Esophagus squamous epithelium (tissue), 5 donors: Measurements from ENCODE around the gene LMO1. TPM values are rescaled to one million over a fixed set of nuclear protein-coding genes. Genes with fewer than 3 reads are reported as not detected.

Experiments used
- DNase-seq: peaks from one replicate; lab custom pipeline; 2025; lab: John Stamatoyannopoulos, UW
- H3K27ac ChIP-seq, 4 donors: fragments of 200-600 bp; sonication (generic); one replicate each; pipeline ENCODE4 v1.5.1; 2016 to 2019; ENCODE audit warnings: mild to moderate bottlenecking in 1 of 4
- H3K27me3 ChIP-seq, 4 donors: fragments of 200-600 bp; sonication (generic); 1 replicate in 3 of 4; 2 replicates in 1 of 4; pipeline versions ENCODE4 v1.5.1 to v1.6.0; 2017 to 2021; ENCODE audit warnings: antibody characterized with exemption in 1 of 4
- H3K36me3 ChIP-seq, 3 donors: fragments of 200-600 bp; sonication (generic); one replicate each; pipeline ENCODE4 v1.5.1; 2016 to 2019
- H3K4me1 ChIP-seq, 3 donors: fragments of 200-600 bp; sonication (generic); one replicate each; pipeline ENCODE4 v1.5.1; 2017 to 2019
- H3K4me3 ChIP-seq, 4 donors: fragments of 200-600 bp; sonication (generic); 1 replicate in 3 of 4; 2 replicates in 1 of 4; pipeline ENCODE4 v1.5.1; 2016 to 2019; ENCODE audit warnings: mild to moderate bottlenecking in 2 of 4, moderate library complexity in 1 of 4
- H3K9me3 ChIP-seq, 3 donors: fragments of 200-600 bp; sonication (generic); one replicate each; pipeline ENCODE4 v1.5.1; 2016 to 2019
- POLR2A ChIP-seq, 4 donors: fragments of 450-650 bp; IDR thresholded peaks; one replicate each; pipeline ENCODE4 v1.6.1; 2017; ENCODE audit warnings: antibody characterized with exemption in 4 of 4, mild to moderate bottlenecking in 4 of 4, moderate library complexity in 3 of 4
- WGBS, 2 donors: methylation state at CpG; one replicate each; pipeline ENCODE4 v1.1.5; 2018; 5-methylcytosine and 5-hydroxymethylcytosine counted together
- intact Hi-C: fragments of 100-400 bp; cut with DNase I; formaldehyde crosslinking; loops from one replicate; pipeline ENCODE4 v1.15.0; 2022
- total RNA-seq, 4 donors: library from RNA; depleted of rRNA; stranded (reverse); fragments of >200 nt; gene quantifications; one replicate each; pipeline ENCODE4 v1.1.0, GENCODE V29; 2016
- TF ChIP-seq, protein P1 (sequence below), 6 experiments: fragments of 450-650 bp in 4 of 6; fragments of 200-600 bp in 2 of 6; sonication (generic) in 2 of 6; IDR thresholded peaks; one replicate each; pipeline ENCODE4 v1.5.1; 2016 to 2019; ENCODE audit warnings: antibody characterized with exemption in 6 of 6, mild to moderate bottlenecking in 4 of 6, moderate library complexity in 4 of 6
- donor health status: DM: yes; HTN: yes; CAD: no.

LMO1 gene
- total RNA-seq, 4 donors from 2014 or later: not detected

DNA sequence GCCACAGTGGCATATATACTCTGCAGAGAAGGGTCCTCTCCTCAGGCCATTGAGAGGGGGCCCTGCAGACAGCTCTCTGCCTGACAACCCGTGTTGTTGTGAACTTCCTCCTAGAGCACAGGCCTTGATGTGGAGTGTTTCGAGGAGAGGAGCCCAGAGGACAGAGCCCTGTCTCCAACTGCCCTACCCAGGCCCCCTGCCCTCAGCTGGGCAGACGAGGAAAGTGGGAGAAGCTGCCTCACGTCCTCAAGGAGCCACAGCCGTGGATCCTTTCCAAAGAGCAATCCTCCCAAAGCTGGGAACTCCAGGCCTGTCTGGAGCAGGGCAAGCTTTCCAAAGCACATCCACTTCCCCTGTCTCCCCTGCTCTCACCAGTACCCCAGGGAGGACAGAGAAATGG, 10.7 kb downstream of the LMO1 start:
- Histone ChIP-seq H3K9me3 (no peaks in the 10 kb centered on the region), H3K36me3 (no peaks in the 10 kb centered on the region), H3K4me1 (peaks cover 0 to 15% (median 0%) of the 10 kb centered on the region in 3 donors), H3K4me3 (no peak overlapping the region), H3K27ac (no peak overlapping the region), H3K27me3 (peaks cover 0 to 19% (median 0%) of the 10 kb centered on the region in 4 donors)
- intact Hi-C loops: no loop called here
- TF ChIP-seq, protein P1, sequence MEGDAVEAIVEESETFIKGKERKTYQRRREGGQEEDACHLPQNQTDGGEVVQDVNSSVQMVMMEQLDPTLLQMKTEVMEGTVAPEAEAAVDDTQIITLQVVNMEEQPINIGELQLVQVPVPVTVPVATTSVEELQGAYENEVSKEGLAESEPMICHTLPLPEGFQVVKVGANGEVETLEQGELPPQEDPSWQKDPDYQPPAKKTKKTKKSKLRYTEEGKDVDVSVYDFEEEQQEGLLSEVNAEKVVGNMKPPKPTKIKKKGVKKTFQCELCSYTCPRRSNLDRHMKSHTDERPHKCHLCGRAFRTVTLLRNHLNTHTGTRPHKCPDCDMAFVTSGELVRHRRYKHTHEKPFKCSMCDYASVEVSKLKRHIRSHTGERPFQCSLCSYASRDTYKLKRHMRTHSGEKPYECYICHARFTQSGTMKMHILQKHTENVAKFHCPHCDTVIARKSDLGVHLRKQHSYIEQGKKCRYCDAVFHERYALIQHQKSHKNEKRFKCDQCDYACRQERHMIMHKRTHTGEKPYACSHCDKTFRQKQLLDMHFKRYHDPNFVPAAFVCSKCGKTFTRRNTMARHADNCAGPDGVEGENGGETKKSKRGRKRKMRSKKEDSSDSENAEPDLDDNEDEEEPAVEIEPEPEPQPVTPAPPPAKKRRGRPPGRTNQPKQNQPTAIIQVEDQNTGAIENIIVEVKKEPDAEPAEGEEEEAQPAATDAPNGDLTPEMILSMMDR (IDR thresholded peaks at IDR 0.05): no peak
- TF ChIP-seq POLR2A (IDR thresholded peaks at IDR 0.05): no peak
- WGBS, 2 donors: 60% methylated on average over 1 of the region's 5 CpGs; no CpG with 5 or more reads in 1 of the 2 donors
- no peak for DNase-seq

DNA sequence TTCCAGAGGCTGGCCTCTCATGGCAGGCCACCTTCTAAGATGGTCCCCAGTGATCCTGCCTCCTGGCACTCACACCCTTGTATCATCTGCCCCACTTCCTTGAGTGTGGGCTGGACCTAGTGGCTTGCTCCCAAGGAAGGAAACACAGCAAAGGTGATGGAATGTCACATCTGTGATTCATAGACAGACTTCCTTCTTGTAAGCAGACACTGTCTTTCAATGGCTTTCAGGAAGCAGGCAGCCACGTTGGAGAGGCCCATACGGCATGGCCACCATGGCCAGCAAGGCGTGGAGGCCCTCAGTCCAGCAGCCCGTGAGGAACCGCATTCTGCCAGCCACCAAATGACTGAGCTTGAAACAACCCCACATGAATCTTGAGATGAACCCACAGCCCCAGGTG, 11.3 kb downstream of the LMO1 start:
- Histone ChIP-seq H3K9me3 (no peaks in the 10 kb centered on the region), H3K36me3 (no peaks in the 10 kb centered on the region), H3K27me3 (peaks cover 0 to 23% (median 0%) of the 10 kb centered on the region in 4 donors), H3K4me3 (no peak overlapping the region), H3K27ac (no peak overlapping the region), H3K4me1 (peaks cover 0 to 15% (median 0%) of the 10 kb centered on the region in 3 donors)
- intact Hi-C loops: no loop called here
- 40 to 62% methylated on average over 1 to 5 of the region's 5 CpGs for WGBS, 2 donors
- DNase-seq: no peak
- TF ChIP-seq, protein P1 (IDR thresholded peaks at IDR 0.05): no peak
- no peak for TF ChIP-seq POLR2A (IDR thresholded peaks at IDR 0.05)

DNA sequence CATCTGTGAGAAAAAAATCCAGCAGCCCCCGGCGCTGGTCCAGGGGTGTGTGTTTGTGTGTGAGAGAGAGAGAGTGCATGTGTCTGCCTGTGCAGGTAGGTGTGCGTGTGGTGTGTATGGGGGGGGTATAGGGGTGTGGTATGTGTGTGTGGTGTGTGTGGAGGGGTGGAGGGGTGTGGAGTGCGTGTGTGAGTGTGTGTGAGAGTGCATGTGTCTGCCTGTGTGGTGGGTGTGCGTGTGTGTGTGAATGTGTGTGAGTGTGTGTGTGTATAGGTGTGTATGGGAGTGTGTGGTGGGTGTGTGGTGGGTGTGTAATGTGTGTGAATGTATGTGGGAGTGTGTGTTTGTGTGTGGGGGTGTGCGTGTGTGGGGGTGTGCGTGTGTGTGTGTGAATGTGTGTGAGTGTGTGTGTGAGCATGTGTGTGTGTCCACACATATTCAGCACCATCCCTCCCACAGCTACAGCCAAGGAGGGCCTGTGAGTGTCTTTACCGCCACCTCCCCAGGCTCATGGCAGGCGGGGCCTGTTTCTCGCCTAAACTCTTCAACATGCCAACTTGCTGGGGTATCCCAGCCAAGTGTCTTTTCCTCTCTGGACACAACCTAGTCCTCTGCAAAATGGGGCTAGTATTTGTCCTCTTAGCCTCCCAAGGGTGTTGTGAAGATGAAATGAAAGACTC, 11.9 kb downstream of the LMO1 start:
- Histone ChIP-seq H3K27ac (no peak overlapping the region), H3K36me3 (no peaks in the 10 kb centered on the region), H3K27me3 (peaks cover 0 to 30% (median 0%) of the 10 kb centered on the region in 4 donors), H3K4me1 (peaks cover 0 to 15% (median 0%) of the 10 kb centered on the region in 3 donors), H3K4me3 (no peak overlapping the region), H3K9me3 (no peaks in the 10 kb centered on the region)
- no peak for TF ChIP-seq POLR2A (IDR thresholded peaks at IDR 0.05)
- TF ChIP-seq, protein P1 (IDR thresholded peaks at IDR 0.05): no peak
- no peak for DNase-seq
- WGBS, 2 donors: 72 to 84% methylated on average over 7 to 10 of the region's 10 CpGs
- intact Hi-C loops: no loop called here

DNA sequence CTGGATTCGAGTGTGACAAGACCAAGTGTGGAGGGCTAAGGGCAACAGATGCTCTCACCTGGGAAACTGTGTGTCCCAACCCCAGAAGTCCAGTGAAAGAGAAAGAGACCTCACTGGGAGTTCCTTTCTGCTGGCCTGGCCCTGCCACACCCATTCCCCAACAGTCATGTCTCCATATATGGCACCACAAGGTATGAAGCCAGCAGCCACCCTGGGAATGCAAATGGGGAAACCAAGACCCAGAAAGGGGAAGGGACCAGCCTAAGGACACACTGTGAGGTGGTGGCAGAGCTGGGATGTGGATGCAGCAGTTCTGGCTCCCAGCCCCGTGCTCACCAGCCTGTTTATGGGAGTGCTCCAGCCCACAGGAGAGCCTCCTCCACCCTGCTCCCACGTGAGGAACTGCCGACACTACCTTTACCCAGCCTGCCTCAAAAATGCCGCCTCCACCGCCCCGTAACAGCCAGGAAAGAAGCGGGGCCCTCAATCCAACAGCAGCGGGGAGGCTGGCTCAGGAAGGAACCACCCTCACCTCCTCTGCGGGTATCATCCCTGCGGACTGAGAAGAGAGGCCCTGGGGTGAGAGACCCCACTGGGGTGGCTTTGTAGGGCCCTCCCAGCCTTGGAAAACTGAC, 12.6 kb downstream of the LMO1 start:
- Histone ChIP-seq H3K4me3 (no peak overlapping the region), H3K27me3 (peaks cover 0 to 36% (median 0%) of the 10 kb centered on the region in 4 donors), H3K36me3 (no peaks in the 10 kb centered on the region), H3K4me1 (peaks cover 0 to 15% (median 0%) of the 10 kb centered on the region in 3 donors), H3K9me3 (no peaks in the 10 kb centered on the region), H3K27ac (no peak overlapping the region)
- WGBS, 2 donors: 88% methylated on average over 3 of the region's 11 CpGs; no CpG with 5 or more reads in 1 of the 2 donors
- DNase-seq: no peak
- TF ChIP-seq, protein P1 (IDR thresholded peaks at IDR 0.05): no peak
- TF ChIP-seq POLR2A (IDR thresholded peaks at IDR 0.05): no peak
- intact Hi-C loops: no loop called here

DNA sequence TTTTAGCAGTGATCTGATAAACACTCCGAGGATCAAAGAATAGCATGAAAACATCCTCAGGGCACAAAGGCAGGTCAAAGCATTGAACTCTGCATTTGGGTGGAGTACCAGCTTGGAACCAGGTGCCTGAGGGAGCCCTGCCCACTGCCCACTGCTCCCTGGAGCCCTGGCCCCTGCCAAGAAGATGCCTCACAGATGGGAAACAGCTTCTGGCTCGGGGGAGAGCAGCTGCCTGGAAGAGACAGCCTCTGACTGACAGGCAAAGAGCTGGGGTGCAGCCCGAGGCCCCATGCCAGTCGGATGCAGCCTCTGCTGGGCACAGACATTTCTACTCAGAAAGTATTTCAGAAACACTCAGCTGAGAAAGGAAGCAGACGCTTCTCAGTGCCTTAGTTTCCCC, 13.2 kb downstream of the LMO1 start:
- DNase-seq: no peak
- H3K4me1 ChIP-seq: peaks cover 0 to 15% (median 0%) of the 10 kb centered on the region in 3 donors
- no peak overlapping the region for H3K4me3 ChIP-seq
- no peak for TF ChIP-seq POLR2A (IDR thresholded peaks at IDR 0.05)
- TF ChIP-seq, protein P1 (IDR thresholded peaks at IDR 0.05): no peak
- WGBS, 2 donors: 15 to 27% methylated on average over 4 of the region's 5 CpGs
- intact Hi-C loops: no loop called here
- H3K27me3 ChIP-seq: peaks cover 0 to 42% (median 0%) of the 10 kb centered on the region in 4 donors
- H3K27ac ChIP-seq: no peak overlapping the region
- H3K9me3 ChIP-seq: no peaks in the 10 kb centered on the region
- no peaks in the 10 kb centered on the region for H3K36me3 ChIP-seq
